Keratinocyte (primary cell): ENCODE data around the gene CARM1. TPM values are rescaled to one million over a fixed set of nuclear protein-coding genes. Genes with fewer than 3 reads are reported as not detected.
A peak's percentile ranks its signal among the peaks of the same experiment; 100 is the strongest.

Source experiments
- DNase-seq: peaks from one replicate; pipeline ENCODE4 v3.0.0-alpha.2; 2011; ENCODE audit warnings: low read depth, missing footprints, low spot score
- FAIRE-seq: peaks from 2 replicates; lab custom pipeline; 2011; peaks lifted over from hg19 to GRCh38; lab: Jason Lieb, UNC
- H2AFZ ChIP-seq: 2 replicates; pipeline ENCODE4 v1.6.0; 2012; ENCODE audit warnings: low read length, control low read depth, inconsistent platforms; ENCODE audit not compliant: control insufficient read depth
- H3K27ac ChIP-seq: 2 replicates; pipeline ENCODE4 v1.5.1; 2011; ENCODE audit warnings: low read length; ENCODE audit not compliant: control insufficient read depth, insufficient read depth
- H3K27me3 ChIP-seq: 3 replicates; pipeline ENCODE4 v1.6.0; 2011; ENCODE audit warnings: low read length; ENCODE audit not compliant: control insufficient read depth, insufficient read depth; ENCODE audit errors: extremely low read depth
- H3K36me3 ChIP-seq, 2 experiments: 2 replicates in 1 of 2; 3 replicates in 1 of 2; pipeline ENCODE4 v1.5.1; 2011; ENCODE audit warnings: low read length in 2 of 2, mild to moderate bottlenecking in 1 of 2; ENCODE audit not compliant: control insufficient read depth in 2 of 2, insufficient read depth in 2 of 2; ENCODE audit errors: extremely low read depth in 1 of 2
- H3K4me1 ChIP-seq: 3 replicates; pipeline ENCODE4 v1.5.1; 2011; ENCODE audit warnings: low read length; ENCODE audit not compliant: control insufficient read depth, insufficient read depth; ENCODE audit errors: extremely low read depth
- H3K4me2 ChIP-seq: 3 replicates; pipeline ENCODE4 v1.6.0; 2011; ENCODE audit warnings: low read depth, low read length; ENCODE audit not compliant: control insufficient read depth, insufficient read depth; ENCODE audit errors: extremely low read depth
- H3K4me3 ChIP-seq, 3 experiments: fragments of 200-600 bp in 1 of 3; sonication (generic) in 1 of 3; 2 replicates in 2 of 3; 3 replicates in 1 of 3; pipeline ENCODE4 v1.5.1; 2011 to 2016; ENCODE audit warnings: low read length in 3 of 3, mild to moderate bottlenecking in 3 of 3, control low read depth in 2 of 3, inconsistent platforms in 1 of 3, low read depth in 1 of 3, mixed read lengths in 1 of 3, mixed run types in 1 of 3, moderate library complexity in 1 of 3; ENCODE audit not compliant: control insufficient read depth in 2 of 3, insufficient read depth in 2 of 3; ENCODE audit errors: extremely low read depth in 1 of 3
- H3K79me2 ChIP-seq: 2 replicates; pipeline ENCODE4 v1.6.0; 2012; ENCODE audit warnings: low read length; ENCODE audit not compliant: control insufficient read depth, insufficient read depth
- H3K9ac ChIP-seq: 3 replicates; pipeline ENCODE4 v1.6.0; 2011; ENCODE audit warnings: low read length; ENCODE audit not compliant: control insufficient read depth, insufficient read depth; ENCODE audit errors: extremely low read depth
- H3K9me1 ChIP-seq: 3 replicates; pipeline ENCODE4 v1.6.0; 2011; ENCODE audit warnings: low read length; ENCODE audit not compliant: control insufficient read depth, insufficient read depth; ENCODE audit errors: extremely low read depth
- H3K9me3 ChIP-seq: 2 replicates; pipeline ENCODE4 v1.5.1; 2012; ENCODE audit warnings: low read depth, low read length; ENCODE audit not compliant: control insufficient read depth
- H4K20me1 ChIP-seq: 3 replicates; pipeline ENCODE4 v1.6.0; 2011; ENCODE audit warnings: low read length; ENCODE audit not compliant: control insufficient read depth, insufficient read depth; ENCODE audit errors: extremely low read depth
- CTCF ChIP-seq, 3 experiments: IDR thresholded peaks in 1 of 3; conservative IDR thresholded peaks in 1 of 3; optimal IDR thresholded peaks in 1 of 3; 2 replicates in 2 of 3; 3 replicates in 1 of 3; pipeline versions ENCODE3 to v1.5.1; 2011; ENCODE audit warnings: low read length in 3 of 3, mild to moderate bottlenecking in 3 of 3, moderate library complexity in 2 of 3, control low read depth in 1 of 3, inconsistent platforms in 1 of 3; ENCODE audit not compliant: insufficient read depth in 2 of 3; ENCODE audit errors: extremely low read depth in 1 of 3
- EZH2 ChIP-seq: IDR thresholded peaks from one replicate; pipeline ENCODE4 v1.6.1; 2012; ENCODE audit warnings: inconsistent platforms, mild to moderate bottlenecking, low read length, moderate library complexity
- dilution Hi-C: fragments of 300-500 bp; cut with MboI; formaldehyde crosslinking; loops from one replicate; pipeline ENCODE4 v1.7.0; 2020; ENCODE audit warnings: low sequenced_read_pairs; ENCODE audit not compliant: extremely low pct_ligation_motif_present
- polyA plus RNA-seq, 5 experiments: library from polyadenylated mRNA; depleted of rRNA in 3 of 5; stranded (reverse) in 3 of 5; stranded (forward) in 1 of 5; unstranded in 1 of 5; fragments of >200 nt; gene quantifications; 1 replicate in 1 of 5; 2 replicates in 3 of 5; 3 replicates in 1 of 5; pipeline versions ENCODE4 v1.2.1 to v1.2.3, GENCODE V29; 2011 to 2012; ENCODE audit warnings: missing spikeins in 2 of 5, low read depth in 1 of 5, low replicate concordance in 1 of 5

Gene CARM1
- polyA plus RNA-seq, 1 donor (not counting 4 experiments of a cell fraction or from before 2014, with no cell fraction given) = 22.8 TPM

GRCh38 chr19:10870501-10870954 lies 825 bp upstream of the CARM1 start:
- Histone ChIP-seq H3K4me3 (peak overlapping the region; percentile 35 to 78 (median 57)), H3K27me3 (no peaks in the 10 kb centered on the region), H4K20me1 (no peaks in the 10 kb centered on the region), H3K27ac (peak overlapping the region; percentile 69), H3K36me3 (no peaks in the 10 kb centered on the region), H3K9ac (peak overlapping the region; percentile 76), H3K9me1 (no peaks in the 10 kb centered on the region), H3K4me2 (peak overlapping the region; percentile 98), H3K4me1 (peaks cover 12% of the 10 kb centered on the region), H3K9me3 (no peaks in the 10 kb centered on the region), H2AFZ (peak overlapping the region; percentile 97), H3K79me2 (peaks cover 32% of the 10 kb centered on the region)
- no peak for FAIRE-seq
- dilution Hi-C loops = no loop called here
- TF ChIP-seq CTCF (optimal IDR thresholded peaks at IDR 0.05 in 1 of 3, IDR thresholded peaks at IDR 0.05 in 1 of 3, conservative IDR thresholded peaks at IDR 0.05 in 1 of 3; ENCODE audit: extremely low read depth in 1 of 3, insufficient read depth in 2 of 3, low read length in 3 of 3) (no peak), EZH2 (no peak)
- no peak for DNase-seq

- DNase-seq (no peak), FAIRE-seq (no peak)
- no peaks in the 10 kb centered on the region for H3K27me3 ChIP-seq
- H3K9me3 ChIP-seq = no peaks in the 10 kb centered on the region
- dilution Hi-C loops = no loop called here
- no peaks in the 10 kb centered on the region for H3K9me1 ChIP-seq
- H3K4me1 ChIP-seq = peaks cover 12% of the 10 kb centered on the region
- H3K27ac ChIP-seq = peak overlapping the region; percentile 56
- H2AFZ ChIP-seq = peak overlapping the region; percentile 26
- peak overlapping the region; percentile 85 for H3K4me2 ChIP-seq
- peak overlapping the region; percentile 75 to 96 (median 87) for H3K4me3 ChIP-seq
- H3K36me3 ChIP-seq = no peaks in the 10 kb centered on the region
- H3K79me2 ChIP-seq = peaks cover 46% of the 10 kb centered on the region
- peaks cover under 1% of the 10 kb centered on the region for H4K20me1 ChIP-seq
- H3K9ac ChIP-seq = peak overlapping the region; percentile 85
- TF ChIP-seq EZH2 (no peak), CTCF (optimal IDR thresholded peaks at IDR 0.05 in 1 of 3, IDR thresholded peaks at IDR 0.05 in 1 of 3, conservative IDR thresholded peaks at IDR 0.05 in 1 of 3; ENCODE audit: extremely low read depth in 1 of 3, insufficient read depth in 2 of 3, low read length in 3 of 3) (peak in 2 of 3 experiments; percentile 8 to 30)
These were observed 575 bp downstream of the CARM1 start for GRCh38 chr19:10871711-10872545.
